Keratinocyte (primary cell): ENCODE results near the gene PRKAB1.

ENCODE experiments used
- EZH2 ChIP-seq: IDR thresholded peaks from one replicate; pipeline ENCODE4 v1.6.1; 2012; ENCODE audit warnings: inconsistent platforms, mild to moderate bottlenecking, low read length, moderate library complexity
- TF ChIP-seq, protein P1 (sequence below), 3 experiments: IDR thresholded peaks in 1 of 3; conservative IDR thresholded peaks in 1 of 3; optimal IDR thresholded peaks in 1 of 3; 2 replicates in 2 of 3; 3 replicates in 1 of 3; pipeline versions ENCODE3 to v1.5.1; 2011; ENCODE audit warnings: low read length in 3 of 3, mild to moderate bottlenecking in 3 of 3, moderate library complexity in 2 of 3, control low read depth in 1 of 3, inconsistent platforms in 1 of 3; ENCODE audit not compliant: insufficient read depth in 2 of 3; ENCODE audit errors: extremely low read depth in 1 of 3

DNA sequence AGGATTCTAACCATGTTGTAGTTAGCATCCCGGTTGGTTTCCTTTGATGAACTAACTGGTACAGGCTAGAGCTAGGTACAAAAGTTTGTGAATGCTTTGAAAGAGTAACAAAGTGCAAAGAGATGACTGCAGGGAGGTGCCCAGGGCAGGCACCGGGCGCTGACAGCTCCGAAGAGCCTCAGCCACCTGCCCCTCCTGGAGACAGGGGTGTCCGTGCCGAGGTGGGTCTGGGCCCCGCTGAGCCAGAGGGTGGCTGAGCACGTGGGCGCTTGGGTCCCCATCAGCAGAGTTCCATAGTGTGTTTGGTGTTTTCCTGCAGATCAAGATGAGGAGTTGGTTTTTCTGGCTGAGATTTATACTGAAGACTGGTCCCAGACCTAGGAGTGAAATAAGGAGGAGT, 19.9 kb downstream of the PRKAB1 start:
- TF ChIP-seq, protein P1, sequence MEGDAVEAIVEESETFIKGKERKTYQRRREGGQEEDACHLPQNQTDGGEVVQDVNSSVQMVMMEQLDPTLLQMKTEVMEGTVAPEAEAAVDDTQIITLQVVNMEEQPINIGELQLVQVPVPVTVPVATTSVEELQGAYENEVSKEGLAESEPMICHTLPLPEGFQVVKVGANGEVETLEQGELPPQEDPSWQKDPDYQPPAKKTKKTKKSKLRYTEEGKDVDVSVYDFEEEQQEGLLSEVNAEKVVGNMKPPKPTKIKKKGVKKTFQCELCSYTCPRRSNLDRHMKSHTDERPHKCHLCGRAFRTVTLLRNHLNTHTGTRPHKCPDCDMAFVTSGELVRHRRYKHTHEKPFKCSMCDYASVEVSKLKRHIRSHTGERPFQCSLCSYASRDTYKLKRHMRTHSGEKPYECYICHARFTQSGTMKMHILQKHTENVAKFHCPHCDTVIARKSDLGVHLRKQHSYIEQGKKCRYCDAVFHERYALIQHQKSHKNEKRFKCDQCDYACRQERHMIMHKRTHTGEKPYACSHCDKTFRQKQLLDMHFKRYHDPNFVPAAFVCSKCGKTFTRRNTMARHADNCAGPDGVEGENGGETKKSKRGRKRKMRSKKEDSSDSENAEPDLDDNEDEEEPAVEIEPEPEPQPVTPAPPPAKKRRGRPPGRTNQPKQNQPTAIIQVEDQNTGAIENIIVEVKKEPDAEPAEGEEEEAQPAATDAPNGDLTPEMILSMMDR (optimal IDR thresholded peaks at IDR 0.05 in 1 of 3, IDR thresholded peaks at IDR 0.05 in 1 of 3, conservative IDR thresholded peaks at IDR 0.05 in 1 of 3; ENCODE audit: extremely low read depth in 1 of 3, insufficient read depth in 2 of 3, low read length in 3 of 3) = no peak
- TF ChIP-seq EZH2 = no peak
